Activated naive CD8-positive, alpha-beta T cell treated with anti-CD3 and anti-CD28 coated beads, Interleukin-2, amount 50 U/mL, for 24 hours (primary cell): Measurements from ENCODE around the gene CD164L2.

Experiments
- ATAC-seq: fragments of 150-1000 bp; cut with Tn5 transposase; one replicate; pipeline ENCODE4 v1.10.0; 2021
- DNase-seq: peaks from one replicate; pipeline ENCODE4 v3.0.0; 2021
- H3K27ac Mint-ChIP-seq: one replicate; pipeline ENCODE4 v1.8.0; 2021; ENCODE audit warnings: mild to moderate bottlenecking, mixed read lengths
- H3K27me3 Mint-ChIP-seq: one replicate; pipeline ENCODE4 v1.8.0; 2021; ENCODE audit warnings: mixed read lengths
- H3K36me3 Mint-ChIP-seq: one replicate; pipeline ENCODE4 v1.8.0; 2021; ENCODE audit warnings: low read depth, mixed read lengths
- H3K4me1 Mint-ChIP-seq: one replicate; pipeline ENCODE4 v1.8.0; 2021; ENCODE audit warnings: mixed read lengths
- H3K4me3 Mint-ChIP-seq: one replicate; pipeline ENCODE4 v1.8.0; 2021; ENCODE audit warnings: mild to moderate bottlenecking, moderate library complexity, mixed read lengths
- H3K9me3 Mint-ChIP-seq: one replicate; pipeline ENCODE4 v1.8.0; 2021; ENCODE audit warnings: mixed read lengths

The CD164L2 gene

GRCh38 chr1:27356277-27356618, 26.9 kb downstream of the CD164L2 start:
- peaks cover 46% of the 10 kb centered on the region for H3K4me1 Mint-ChIP-seq
- DNase-seq: no peak
- ATAC-seq: no peak
- no peaks in the 10 kb centered on the region for H3K9me3 Mint-ChIP-seq
- peak overlapping the region; percentile 67 for H3K4me3 Mint-ChIP-seq
- no peak overlapping the region for H3K27ac Mint-ChIP-seq
- H3K27me3 Mint-ChIP-seq: peaks cover 6% of the 10 kb centered on the region
- no peaks in the 10 kb centered on the region for H3K36me3 Mint-ChIP-seq

- Mint-ChIP-seq H3K4me1 (peaks cover 46% of the 10 kb centered on the region), H3K36me3 (no peaks in the 10 kb centered on the region), H3K27me3 (peaks cover 6% of the 10 kb centered on the region), H3K4me3 (peak overlapping the region; percentile 0), H3K27ac (no peak overlapping the region), H3K9me3 (no peaks in the 10 kb centered on the region)
- DNase-seq (no peak), ATAC-seq (no peak)
Observed at GRCh38 chr1:27355683-27356082, 27.4 kb downstream of the CD164L2 start.

DNA sequence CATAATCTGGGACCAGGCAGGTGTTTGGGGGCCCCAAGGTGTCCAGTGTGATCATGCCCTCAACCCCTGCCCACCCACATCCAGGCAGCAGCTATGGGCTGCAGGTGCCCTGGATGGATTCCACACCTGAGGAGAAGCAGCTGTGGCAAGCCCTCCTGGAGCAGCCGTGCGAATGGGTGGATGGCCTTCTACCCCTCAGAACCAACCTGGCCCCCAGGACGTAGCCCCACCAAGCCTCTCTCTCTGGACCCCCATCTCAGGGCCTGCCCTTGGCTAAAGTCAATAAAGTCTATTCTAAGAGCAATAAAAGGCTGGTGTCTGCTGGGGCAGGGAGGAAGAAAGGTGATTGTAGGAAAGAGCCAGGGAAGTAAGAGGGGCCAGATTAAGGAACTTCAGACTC, 29.5 kb downstream of the CD164L2 start:
- DNase-seq (no peak), ATAC-seq (no peak)
- Mint-ChIP-seq H3K9me3 (no peaks in the 10 kb centered on the region), H3K27ac (no peak overlapping the region), H3K27me3 (no peaks in the 10 kb centered on the region), H3K36me3 (no peaks in the 10 kb centered on the region), H3K4me3 (no peak overlapping the region), H3K4me1 (peaks cover 30% of the 10 kb centered on the region)

GRCh38 chr1:27353166-27353565, 30.0 kb downstream of the CD164L2 start:
- peaks cover 29% of the 10 kb centered on the region for H3K4me1 Mint-ChIP-seq
- H3K9me3 Mint-ChIP-seq: no peaks in the 10 kb centered on the region
- no peaks in the 10 kb centered on the region for H3K36me3 Mint-ChIP-seq
- DNase-seq (no peak), ATAC-seq (no peak)
- H3K27me3 Mint-ChIP-seq: no peaks in the 10 kb centered on the region
- no peak overlapping the region for H3K4me3 Mint-ChIP-seq
- H3K27ac Mint-ChIP-seq: no peak overlapping the region

- Mint-ChIP-seq H3K27me3 (no peaks in the 10 kb centered on the region), H3K36me3 (peaks cover 2% of the 10 kb centered on the region), H3K27ac (no peak overlapping the region), H3K4me1 (peaks cover 19% of the 10 kb centered on the region), H3K4me3 (no peak overlapping the region), H3K9me3 (no peaks in the 10 kb centered on the region)
- DNase-seq (no peak), ATAC-seq (no peak)
Observed at GRCh38 chr1:27351541-27352107, 31.5 kb downstream of the CD164L2 start.

DNA sequence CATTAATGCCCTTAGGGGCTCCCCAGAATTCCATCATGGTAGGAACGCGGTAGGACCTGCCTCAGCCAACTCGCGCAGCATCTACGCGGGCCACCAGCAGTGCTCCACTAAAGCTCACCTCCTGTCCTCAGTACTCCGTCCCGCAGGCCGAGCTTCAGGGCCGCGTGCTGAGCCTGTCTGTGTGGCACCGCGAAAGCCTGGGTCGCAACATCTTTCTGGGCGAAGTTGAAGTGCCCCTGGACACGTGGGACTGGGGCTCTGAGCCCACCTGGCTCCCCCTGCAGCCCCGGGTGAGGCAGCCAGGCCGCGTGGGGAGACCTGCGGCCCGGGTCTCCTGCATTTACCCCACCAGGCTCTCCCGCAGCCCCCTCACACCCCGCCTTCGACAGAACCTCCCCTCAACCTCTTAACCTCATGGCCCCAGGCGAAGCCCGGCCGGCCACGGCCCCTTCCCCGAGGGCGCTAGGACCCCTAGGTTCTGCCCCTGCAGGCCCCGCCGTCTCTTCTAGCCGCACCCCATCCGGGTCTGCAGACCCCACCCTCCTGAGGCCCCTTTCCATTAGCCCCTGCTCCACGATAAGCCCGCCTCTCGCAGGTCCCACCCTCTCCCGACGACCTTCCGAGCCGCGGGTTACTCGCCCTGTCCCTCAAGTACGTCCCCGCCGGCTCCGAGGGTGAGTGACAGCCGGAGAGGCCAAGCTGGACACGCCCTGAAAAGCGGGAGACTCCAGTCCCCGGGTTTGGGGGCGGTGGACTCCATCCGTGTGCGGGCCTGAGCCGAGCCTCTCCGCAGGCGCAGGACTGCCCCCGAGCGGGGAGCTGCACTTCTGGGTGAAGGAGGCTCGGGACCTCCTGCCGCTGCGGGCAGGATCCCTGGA, 32.2 kb downstream of the CD164L2 start:
- Mint-ChIP-seq H3K27ac (no peak overlapping the region), H3K9me3 (no peaks in the 10 kb centered on the region), H3K27me3 (no peaks in the 10 kb centered on the region), H3K4me3 (no peak overlapping the region), H3K4me1 (peaks cover 11% of the 10 kb centered on the region), H3K36me3 (peaks cover 5% of the 10 kb centered on the region)
- DNase-seq (no peak), ATAC-seq (no peak)

- H3K27ac Mint-ChIP-seq: no peak overlapping the region
- no peaks in the 10 kb centered on the region for H3K27me3 Mint-ChIP-seq
- H3K9me3 Mint-ChIP-seq: no peaks in the 10 kb centered on the region
- H3K36me3 Mint-ChIP-seq: peaks cover 5% of the 10 kb centered on the region
- DNase-seq (no peak), ATAC-seq (no peak)
- H3K4me3 Mint-ChIP-seq: no peak overlapping the region
- H3K4me1 Mint-ChIP-seq: peaks cover 4% of the 10 kb centered on the region
Observed at GRCh38 chr1:27349784-27350662, 33.1 kb downstream of the CD164L2 start.

DNA sequence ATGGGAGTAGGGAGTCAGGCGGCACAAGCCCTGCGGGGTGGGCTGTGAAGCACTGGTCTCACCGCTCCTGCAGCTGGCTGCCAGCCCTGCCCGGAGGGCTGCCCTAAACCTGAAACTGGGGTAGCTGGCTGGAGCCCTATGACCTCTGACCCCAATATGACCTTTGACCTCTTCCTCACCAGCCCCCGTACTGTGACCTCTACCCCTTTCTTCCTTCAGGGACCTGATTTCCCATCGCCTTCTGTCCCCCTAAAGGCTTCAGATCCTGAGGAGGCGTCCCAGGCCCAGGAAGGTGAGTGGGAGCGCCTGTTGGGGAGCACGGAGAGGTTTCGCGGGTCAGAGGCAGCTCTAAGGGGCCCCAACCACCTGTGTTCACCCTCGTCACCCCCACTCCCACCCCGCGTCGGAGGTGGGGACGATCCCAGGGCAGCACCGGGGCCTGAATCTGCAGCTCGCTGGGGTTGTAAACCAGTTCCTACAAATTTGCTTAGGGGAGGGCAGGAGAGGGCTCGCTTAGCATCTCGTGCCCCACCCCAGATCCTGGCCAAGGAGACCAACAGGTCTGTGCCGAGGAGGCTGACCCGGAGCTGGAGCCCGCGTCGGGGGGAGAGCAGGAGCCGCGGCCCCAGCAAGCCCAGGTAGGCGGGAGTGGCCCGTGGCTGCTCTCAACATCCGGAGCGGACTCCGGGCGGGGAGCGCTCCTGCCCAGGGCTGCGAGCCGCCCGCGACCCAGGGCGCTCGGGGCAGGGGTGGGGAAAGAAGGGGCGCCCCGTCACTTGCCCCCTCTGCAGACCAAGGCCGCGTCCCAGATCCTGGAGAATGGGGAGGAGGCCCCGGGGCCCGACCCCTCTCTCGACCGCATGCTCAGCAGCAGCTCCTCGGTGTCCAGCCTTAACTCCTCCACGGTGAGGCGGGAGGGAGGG, 34.0 kb downstream of the CD164L2 start:
- Mint-ChIP-seq H3K4me1 (peaks cover 8% of the 10 kb centered on the region), H3K4me3 (no peak overlapping the region), H3K36me3 (peaks cover 5% of the 10 kb centered on the region), H3K27ac (no peak overlapping the region), H3K27me3 (no peaks in the 10 kb centered on the region), H3K9me3 (no peaks in the 10 kb centered on the region)
- peak; percentile 48 for ATAC-seq
- no peak for DNase-seq

DNA sequence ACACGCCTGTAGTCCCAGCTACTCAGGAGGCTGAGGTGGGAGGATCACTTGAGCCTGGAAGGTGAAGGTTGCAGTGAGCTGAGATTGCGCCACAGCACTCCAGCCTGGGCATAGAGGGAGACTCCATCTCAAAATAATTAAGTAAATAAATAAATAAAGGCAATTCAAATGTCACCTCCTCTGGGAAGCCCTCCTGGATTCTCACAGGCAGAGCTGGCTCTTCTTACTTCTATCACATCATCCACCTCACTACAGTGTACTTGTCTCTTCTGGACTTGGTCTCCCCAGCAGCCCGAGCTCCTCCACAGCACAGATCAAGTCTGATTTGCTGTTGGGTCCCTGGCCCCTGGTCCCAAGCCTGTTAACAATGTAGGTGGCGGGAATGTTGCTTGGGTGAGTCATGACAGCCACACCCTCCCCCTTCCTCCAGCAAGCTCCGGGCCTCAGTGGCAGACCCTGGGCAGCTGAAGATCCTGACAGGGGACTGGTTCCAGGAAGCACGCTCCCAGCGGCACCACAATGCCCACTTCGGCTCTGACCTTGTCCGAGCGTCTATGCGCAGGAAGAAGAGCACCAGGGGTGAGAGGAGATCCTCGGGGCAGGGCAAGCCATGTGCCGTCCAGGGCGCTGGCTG, 36.0 kb downstream of the CD164L2 start:
- DNase-seq (no peak), ATAC-seq (no peak)
- no peaks in the 10 kb centered on the region for H3K27me3 Mint-ChIP-seq
- peaks cover 5% of the 10 kb centered on the region for H3K36me3 Mint-ChIP-seq
- peaks cover 27% of the 10 kb centered on the region for H3K4me1 Mint-ChIP-seq
- no peak overlapping the region for H3K27ac Mint-ChIP-seq
- no peaks in the 10 kb centered on the region for H3K9me3 Mint-ChIP-seq
- H3K4me3 Mint-ChIP-seq: no peak overlapping the region

DNA sequence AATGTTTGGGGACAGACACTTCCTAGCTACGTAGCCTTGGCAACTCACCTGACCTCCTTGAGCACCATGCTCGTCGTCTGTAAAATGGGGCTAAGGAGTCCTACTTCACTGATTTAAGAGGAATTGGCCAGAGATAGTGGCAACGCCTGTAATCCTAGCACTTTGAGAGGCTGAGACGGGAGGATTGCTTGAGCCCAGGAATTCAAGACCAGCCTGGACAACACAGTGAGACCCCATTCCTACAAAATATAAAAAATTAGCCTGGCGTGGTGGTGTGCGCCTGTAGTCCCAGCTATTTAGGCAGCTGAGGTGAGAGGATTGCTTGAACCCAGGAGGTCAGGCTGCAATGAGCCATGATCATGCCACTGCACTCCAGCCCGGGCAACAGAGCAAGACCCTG, 36.8 kb downstream of the CD164L2 start:
- Mint-ChIP-seq H3K4me1 (peaks cover 33% of the 10 kb centered on the region), H3K4me3 (no peak overlapping the region), H3K36me3 (peaks cover 5% of the 10 kb centered on the region), H3K9me3 (no peaks in the 10 kb centered on the region), H3K27me3 (no peaks in the 10 kb centered on the region), H3K27ac (no peak overlapping the region)
- ATAC-seq: no peak
- DNase-seq: no peak

DNA sequence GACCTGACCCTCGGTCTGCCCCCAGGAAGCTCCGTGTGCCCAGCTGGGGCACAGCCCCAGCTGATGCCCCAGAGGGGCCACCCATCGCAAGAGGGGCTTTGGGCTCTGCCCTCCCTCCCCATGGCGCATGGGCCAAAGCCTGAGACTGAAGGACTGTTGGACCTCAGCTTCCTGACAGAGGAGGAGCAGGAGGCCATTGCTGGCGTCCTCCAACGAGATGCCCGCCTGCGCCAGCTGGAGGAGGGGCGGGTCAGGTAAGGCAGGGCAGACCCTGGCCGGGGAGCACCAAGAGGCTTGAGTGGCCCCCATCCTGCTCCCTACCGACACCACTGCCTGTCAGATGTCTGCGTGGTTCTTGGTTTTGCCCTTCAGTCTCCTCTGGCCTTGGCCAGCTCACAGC, 37.9 kb downstream of the CD164L2 start:
- Mint-ChIP-seq H3K27ac (no peak overlapping the region), H3K4me3 (no peak overlapping the region), H3K27me3 (no peaks in the 10 kb centered on the region), H3K4me1 (peaks cover 44% of the 10 kb centered on the region), H3K9me3 (no peaks in the 10 kb centered on the region), H3K36me3 (peaks cover 5% of the 10 kb centered on the region)
- ATAC-seq: no peak
- no peak for DNase-seq

DNA sequence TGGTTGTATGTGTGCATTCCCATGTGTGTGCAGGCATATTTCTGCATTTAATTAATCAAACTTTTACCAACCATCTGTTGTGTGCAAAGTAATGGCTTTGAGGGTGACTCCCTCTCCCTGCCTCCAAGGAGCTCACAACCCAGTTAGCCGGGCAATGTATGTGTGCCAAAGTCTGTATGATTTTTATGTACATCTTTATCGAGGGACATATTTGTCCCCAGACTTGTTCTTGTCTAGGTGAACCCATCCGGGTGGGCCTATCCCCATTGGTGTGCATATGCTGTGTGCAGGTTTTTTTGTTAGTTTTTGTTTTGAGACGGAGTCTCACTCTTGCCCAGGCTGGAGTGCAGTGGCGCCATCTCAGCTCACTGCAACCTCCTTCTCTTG, 39.5 kb downstream of the CD164L2 start:
- H3K4me1 Mint-ChIP-seq: peaks cover 56% of the 10 kb centered on the region
- H3K27ac Mint-ChIP-seq: peak overlapping the region; percentile 85
- no peak for DNase-seq
- peak overlapping the region; percentile 84 for H3K4me3 Mint-ChIP-seq
- H3K27me3 Mint-ChIP-seq: no peaks in the 10 kb centered on the region
- no peak for ATAC-seq
- H3K9me3 Mint-ChIP-seq: no peaks in the 10 kb centered on the region
- H3K36me3 Mint-ChIP-seq: peaks cover 6% of the 10 kb centered on the region

- peak; percentile 24 for ATAC-seq
- DNase-seq: peak; percentile 65
Observed at GRCh38 chr1:27342778-27343638, 40.1 kb downstream of the CD164L2 start.

More at GRCh38 chr1:27342778-27343638, 40.1 kb downstream of the CD164L2 start:
- Mint-ChIP-seq H3K4me1 (peaks cover 56% of the 10 kb centered on the region), H3K27me3 (no peaks in the 10 kb centered on the region), H3K36me3 (peaks cover 6% of the 10 kb centered on the region), H3K27ac (peak overlapping the region; percentile 85), H3K9me3 (no peaks in the 10 kb centered on the region), H3K4me3 (peak overlapping the region; percentile 84)
